ENCODE data around the gene CRYGS. TPM values are rescaled to one million over a fixed set of nuclear protein-coding genes. Genes with fewer than 3 reads are reported as not detected.

CRYGS gene
- total RNA-seq, 4 donors from 2014 or later: 1.4 to 12.3 (median 5.7) TPM

DNA sequence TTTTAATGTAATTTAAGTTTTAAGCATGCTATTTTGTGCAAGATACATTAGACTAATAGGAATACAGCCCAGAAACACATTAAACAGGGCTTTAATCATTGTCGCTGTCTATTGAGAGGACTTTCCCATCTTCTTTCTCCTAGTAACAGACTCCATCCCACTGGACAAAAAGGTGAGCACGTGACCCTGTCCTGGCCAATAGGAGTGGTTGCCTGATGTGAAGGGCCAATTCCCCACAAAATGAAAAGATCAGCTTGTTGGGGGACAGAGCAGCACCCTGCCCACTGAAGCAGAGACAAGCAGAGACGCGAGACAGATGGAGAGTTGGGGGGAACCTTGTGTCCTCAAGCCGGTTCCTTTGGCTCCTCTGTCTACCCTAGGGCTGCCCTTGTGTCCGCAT lies 21.2 kb downstream of the CRYGS start:
- no peak for TF ChIP-seq POLR2A (IDR thresholded peaks at IDR 0.05)
- TF ChIP-seq, protein P1, sequence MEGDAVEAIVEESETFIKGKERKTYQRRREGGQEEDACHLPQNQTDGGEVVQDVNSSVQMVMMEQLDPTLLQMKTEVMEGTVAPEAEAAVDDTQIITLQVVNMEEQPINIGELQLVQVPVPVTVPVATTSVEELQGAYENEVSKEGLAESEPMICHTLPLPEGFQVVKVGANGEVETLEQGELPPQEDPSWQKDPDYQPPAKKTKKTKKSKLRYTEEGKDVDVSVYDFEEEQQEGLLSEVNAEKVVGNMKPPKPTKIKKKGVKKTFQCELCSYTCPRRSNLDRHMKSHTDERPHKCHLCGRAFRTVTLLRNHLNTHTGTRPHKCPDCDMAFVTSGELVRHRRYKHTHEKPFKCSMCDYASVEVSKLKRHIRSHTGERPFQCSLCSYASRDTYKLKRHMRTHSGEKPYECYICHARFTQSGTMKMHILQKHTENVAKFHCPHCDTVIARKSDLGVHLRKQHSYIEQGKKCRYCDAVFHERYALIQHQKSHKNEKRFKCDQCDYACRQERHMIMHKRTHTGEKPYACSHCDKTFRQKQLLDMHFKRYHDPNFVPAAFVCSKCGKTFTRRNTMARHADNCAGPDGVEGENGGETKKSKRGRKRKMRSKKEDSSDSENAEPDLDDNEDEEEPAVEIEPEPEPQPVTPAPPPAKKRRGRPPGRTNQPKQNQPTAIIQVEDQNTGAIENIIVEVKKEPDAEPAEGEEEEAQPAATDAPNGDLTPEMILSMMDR (IDR thresholded peaks at IDR 0.05): no peak
- Histone ChIP-seq H3K27me3 (no peaks in the 10 kb centered on the region), H3K9me3 (no peaks in the 10 kb centered on the region), H3K36me3 (no peaks in the 10 kb centered on the region), H3K27ac (no peak overlapping the region), H3K4me1 (peaks cover 0 to 7% (median 3%) of the 10 kb centered on the region in 4 donors), H3K4me3 (no peak overlapping the region)
- no peak for DNase-seq

DNA sequence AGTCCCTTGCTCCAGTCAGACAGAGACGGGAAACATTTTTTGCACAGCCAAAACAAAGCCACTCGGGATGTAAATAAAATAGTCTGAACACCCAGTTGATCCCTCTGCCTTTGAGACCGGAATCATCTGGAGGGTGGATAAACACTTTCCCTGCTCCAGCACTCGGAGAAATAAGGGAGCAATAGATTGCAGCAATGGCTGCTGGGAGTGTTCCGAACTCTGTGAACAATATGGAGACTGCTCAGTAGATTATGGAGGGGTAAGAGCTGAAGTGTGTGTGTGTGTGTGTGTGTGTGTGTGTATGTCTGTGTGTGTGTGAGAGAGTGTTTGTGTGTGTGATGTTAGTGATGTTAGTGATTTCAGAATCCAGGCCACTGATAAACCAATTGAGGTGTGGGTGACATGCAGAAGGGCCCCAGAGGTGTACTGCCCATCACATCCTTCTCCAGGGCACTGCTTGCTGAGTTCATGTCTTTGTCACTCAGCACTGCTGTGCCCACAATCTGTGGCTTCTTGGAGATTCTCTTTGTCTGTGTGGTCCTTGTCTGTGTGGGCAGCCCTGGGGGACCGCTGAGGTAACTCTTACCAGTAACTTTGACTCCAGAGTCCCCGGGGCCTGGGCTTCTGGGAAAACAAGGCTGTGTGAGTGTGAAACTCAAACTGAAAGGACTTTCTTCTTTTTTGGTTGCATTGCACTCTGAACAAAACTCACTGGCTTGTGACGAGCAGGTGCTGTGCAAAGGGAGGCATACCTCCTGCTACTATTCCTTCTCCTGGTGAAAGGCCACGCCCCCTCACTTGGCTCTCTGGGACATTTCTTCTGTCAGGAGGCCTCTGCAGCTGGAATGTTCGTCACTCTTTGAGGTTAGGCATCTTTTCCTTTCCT lies 23.0 kb downstream of the CRYGS start:
- Histone ChIP-seq H3K27me3 (no peaks in the 10 kb centered on the region), H3K4me1 (peaks cover 0 to 7% (median 3%) of the 10 kb centered on the region in 4 donors)

GRCh38 chr3:186520431-186520830 lies 23.7 kb downstream of the CRYGS start:
- Histone ChIP-seq H3K27me3 (no peaks in the 10 kb centered on the region), H3K36me3 (no peaks in the 10 kb centered on the region), H3K9me3 (peaks cover 0 to 6% (median 0%) of the 10 kb centered on the region in 4 donors), H3K27ac (peak overlapping the region in 1 of 4 donors; percentile 71), H3K4me3 (no peak overlapping the region), H3K4me1 (peaks cover 0 to 7% (median 3%) of the 10 kb centered on the region in 4 donors)
- DNase-seq: no peak
- no peak for TF ChIP-seq POLR2A (IDR thresholded peaks at IDR 0.05)
- TF ChIP-seq, protein P1 (IDR thresholded peaks at IDR 0.05): no peak

More for the DNA sequence above, 23.0 kb downstream of the CRYGS start:
- TF ChIP-seq, protein P1 (IDR thresholded peaks at IDR 0.05): no peak
- no peak for TF ChIP-seq POLR2A (IDR thresholded peaks at IDR 0.05)
- no peaks in the 10 kb centered on the region for H3K36me3 ChIP-seq
- DNase-seq: peak in 2 of 3 donors; percentile 74 to 81
- no peak overlapping the region for H3K4me3 ChIP-seq
- peaks cover 0 to 6% (median 0%) of the 10 kb centered on the region in 4 donors for H3K9me3 ChIP-seq
- H3K27ac ChIP-seq: peak overlapping the region in 2 of 4 donors; percentile 41 to 71

- peak overlapping the region in 2 of 4 donors; percentile 50 to 61 for H3K27ac ChIP-seq
- H3K9me3 ChIP-seq: peaks cover 0 to 6% (median 0%) of the 10 kb centered on the region in 4 donors
- no peaks in the 10 kb centered on the region for H3K36me3 ChIP-seq
- DNase-seq: peak in 2 of 3 donors; percentile 70 to 72
- peaks cover 0 to 11% (median 3%) of the 10 kb centered on the region in 4 donors for H3K4me1 ChIP-seq
- H3K27me3 ChIP-seq: no peaks in the 10 kb centered on the region
- no peak for TF ChIP-seq POLR2A (IDR thresholded peaks at IDR 0.05)
- TF ChIP-seq, protein P1 (IDR thresholded peaks at IDR 0.05): no peak
- H3K4me3 ChIP-seq: no peak overlapping the region
Observed at GRCh38 chr3:186519021-186519658, 25.0 kb downstream of the CRYGS start.

DNA sequence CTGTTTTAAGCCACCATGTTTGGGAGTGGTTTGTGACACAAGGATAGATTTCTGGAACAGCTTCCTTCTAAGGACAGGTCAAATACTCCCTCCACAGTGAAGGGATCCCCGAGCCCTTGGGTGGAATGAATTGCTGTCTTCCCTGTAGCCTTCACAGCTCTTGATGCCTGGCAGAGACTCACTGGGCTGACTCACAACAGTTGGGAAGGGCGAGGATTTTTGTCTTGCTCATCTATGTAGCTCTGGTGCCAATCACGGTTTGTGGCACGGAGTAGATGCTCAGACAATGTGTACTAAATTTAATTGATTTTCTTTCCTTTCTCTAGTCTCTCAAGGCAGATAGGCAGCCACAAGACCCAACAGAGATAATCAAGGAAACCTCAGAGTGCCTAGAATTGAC lies 27.0 kb downstream of the CRYGS start:
- H3K36me3 ChIP-seq: no peaks in the 10 kb centered on the region
- no peak overlapping the region for H3K27ac ChIP-seq
- peaks cover 0 to 6% (median 0%) of the 10 kb centered on the region in 4 donors for H3K9me3 ChIP-seq
- H3K4me1 ChIP-seq: peaks cover 0 to 11% (median 3%) of the 10 kb centered on the region in 4 donors
- no peak for TF ChIP-seq POLR2A (IDR thresholded peaks at IDR 0.05)
- TF ChIP-seq, protein P1 (IDR thresholded peaks at IDR 0.05): no peak
- no peak overlapping the region for H3K4me3 ChIP-seq
- H3K27me3 ChIP-seq: no peaks in the 10 kb centered on the region
- no peak for DNase-seq

All from Peyer's patch (tissue), 4 donors.